ENCODE data around the gene GPATCH11. TPM values are rescaled to one million over a fixed set of nuclear protein-coding genes. Genes with fewer than 3 reads are reported as not detected.

The GPATCH11 gene
- total and polyA plus RNA-seq, 5 donors from 2014 or later = 9.6 to 11.3 (median 10.4) TPM

DNA sequence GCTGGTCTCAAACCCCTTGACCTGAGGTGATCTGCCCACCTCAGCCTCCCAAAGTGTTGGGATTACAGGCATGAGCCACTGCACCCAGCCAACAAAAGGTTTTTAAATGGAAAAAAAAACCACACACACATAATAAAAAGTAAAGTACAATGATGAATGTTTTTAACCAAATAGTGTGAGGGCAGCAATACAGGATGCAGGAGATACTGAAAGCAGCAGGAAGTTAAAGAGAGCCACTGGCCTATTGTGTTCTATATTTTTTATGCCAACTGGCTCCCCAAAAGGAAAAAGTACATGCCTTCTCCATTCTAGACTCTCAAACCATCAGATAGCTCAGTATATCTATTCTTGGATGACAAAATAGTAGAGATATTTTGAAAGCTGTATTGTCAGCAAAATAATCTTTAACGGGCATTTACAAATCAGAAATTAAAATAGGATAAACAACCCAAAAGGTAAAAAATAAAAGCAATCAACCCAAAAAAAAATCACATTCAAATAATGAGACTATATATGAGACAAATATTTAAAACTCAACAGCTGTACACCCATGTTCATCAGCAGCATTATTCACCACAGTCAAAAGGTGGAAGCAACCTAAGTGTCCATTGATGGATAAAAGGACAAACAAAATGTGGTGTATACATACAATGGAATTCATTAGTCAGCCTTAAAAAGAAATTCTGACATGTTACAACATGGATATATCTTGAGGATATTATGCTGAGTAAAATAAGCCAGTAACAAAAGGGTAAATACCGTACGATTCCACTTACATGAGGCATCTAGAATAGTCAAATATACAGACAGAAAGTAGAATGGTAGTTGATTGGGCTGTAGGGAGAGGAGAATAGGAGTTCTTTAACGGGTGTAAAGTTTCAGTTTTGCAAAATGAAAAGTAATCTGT lies 26.2 kb downstream of the GPATCH11 start:
- Mint-ChIP-seq H3K27me3 (no peaks in the 10 kb centered on the region), H3K4me3 (no peak overlapping the region), H3K9me3 (no peaks in the 10 kb centered on the region), H3K27ac (peak overlapping the region in 1 of 3 donors; percentile 0), H3K4me1 (no peaks in the 10 kb centered on the region), H3K36me3 (peaks cover 37% of the 10 kb centered on the region)
- Histone ChIP-seq H3K4me1 (ENCODE audit: control insufficient read depth, insufficient read depth, low read length, poor library complexity, severe bottlenecking) (no peaks in the 10 kb centered on the region), H3K4me3 (ENCODE audit: low read depth, low read length) (no peak overlapping the region), H3K36me3 (ENCODE audit: control insufficient read depth, insufficient read depth, low read length) (peaks cover 53% of the 10 kb centered on the region), H3K9me3 (ENCODE audit: control insufficient read depth in 2 of 2, low read length in 2 of 2) (no peaks in the 10 kb centered on the region), H3K27ac (ENCODE audit: insufficient read depth, low read length, poor library complexity, severe bottlenecking) (no peak overlapping the region), H3K27me3 (ENCODE audit: control insufficient read depth, insufficient read depth, low read length) (no peaks in the 10 kb centered on the region)
- DNase-seq = no peak
- no peak for ATAC-seq (ENCODE audit: low read depth in 2 of 2)

- Histone ChIP-seq H3K36me3 (ENCODE audit: control insufficient read depth, insufficient read depth, low read length) (peaks cover 48% of the 10 kb centered on the region), H3K4me3 (ENCODE audit: low read depth, low read length) (no peak overlapping the region), H3K9me3 (ENCODE audit: control insufficient read depth in 2 of 2, low read length in 2 of 2) (no peaks in the 10 kb centered on the region), H3K4me1 (ENCODE audit: control insufficient read depth, insufficient read depth, low read length, poor library complexity, severe bottlenecking) (no peaks in the 10 kb centered on the region), H3K27me3 (ENCODE audit: control insufficient read depth, insufficient read depth, low read length) (no peaks in the 10 kb centered on the region), H3K27ac (ENCODE audit: insufficient read depth, low read length, poor library complexity, severe bottlenecking) (no peak overlapping the region)
- Mint-ChIP-seq H3K27me3 (no peaks in the 10 kb centered on the region), H3K36me3 (peaks cover 37% of the 10 kb centered on the region), H3K4me1 (peaks cover 0 to 6% (median 3%) of the 10 kb centered on the region in 4 donors), H3K27ac (no peak overlapping the region), H3K9me3 (no peaks in the 10 kb centered on the region), H3K4me3 (no peak overlapping the region)
- ATAC-seq (ENCODE audit: low read depth in 2 of 2) (no peak), DNase-seq (no peak)
Measured at GRCh38 chr2:37111958-37112357, 27.6 kb downstream of the GPATCH11 start.

DNA sequence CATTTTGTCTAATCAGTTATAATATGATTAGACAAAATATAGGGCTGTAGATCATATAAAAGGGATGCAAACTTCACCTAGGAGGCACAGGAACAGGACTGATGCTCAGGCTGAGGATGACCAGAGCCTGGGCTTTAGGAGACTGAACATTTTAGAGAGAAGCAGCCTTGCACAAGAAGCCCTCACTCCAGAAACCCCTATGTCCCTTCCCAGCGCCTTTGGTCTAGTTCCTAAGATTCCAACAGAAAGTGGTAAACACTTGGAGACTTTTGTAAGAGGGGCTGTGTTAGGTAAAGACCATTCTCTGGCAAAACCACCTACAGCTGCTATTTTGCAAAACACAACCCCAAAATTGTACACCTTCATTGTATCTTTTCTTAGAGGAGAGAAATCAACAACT lies 33.2 kb downstream of the GPATCH11 start:
- ATAC-seq (ENCODE audit: low read depth in 2 of 2) (no peak), DNase-seq (no peak)
- no peaks in the 10 kb centered on the region for H3K4me1 ChIP-seq (ENCODE audit: control insufficient read depth, insufficient read depth, low read length, poor library complexity, severe bottlenecking)
- Mint-ChIP-seq H3K36me3 (peaks cover 35% of the 10 kb centered on the region), H3K9me3 (no peaks in the 10 kb centered on the region), H3K4me1 (peaks cover 0 to 10% (median 3%) of the 10 kb centered on the region in 4 donors), H3K4me3 (no peak overlapping the region), H3K27me3 (no peaks in the 10 kb centered on the region), H3K27ac (peak overlapping the region in 1 of 3 donors; percentile 29)
- no peaks in the 10 kb centered on the region for H3K9me3 ChIP-seq (ENCODE audit: control insufficient read depth in 2 of 2, low read length in 2 of 2)
- H3K27ac ChIP-seq (ENCODE audit: insufficient read depth, low read length, poor library complexity, severe bottlenecking) = no peak overlapping the region
- no peaks in the 10 kb centered on the region for H3K27me3 ChIP-seq (ENCODE audit: control insufficient read depth, insufficient read depth, low read length)
- no peak overlapping the region for H3K4me3 ChIP-seq (ENCODE audit: low read depth, low read length)
- H3K36me3 ChIP-seq (ENCODE audit: control insufficient read depth, insufficient read depth, low read length) = peaks cover 48% of the 10 kb centered on the region

GRCh38 chr2:37119157-37119556 lies 34.8 kb downstream of the GPATCH11 start:
- peaks cover 35% of the 10 kb centered on the region for H3K36me3 Mint-ChIP-seq

DNA sequence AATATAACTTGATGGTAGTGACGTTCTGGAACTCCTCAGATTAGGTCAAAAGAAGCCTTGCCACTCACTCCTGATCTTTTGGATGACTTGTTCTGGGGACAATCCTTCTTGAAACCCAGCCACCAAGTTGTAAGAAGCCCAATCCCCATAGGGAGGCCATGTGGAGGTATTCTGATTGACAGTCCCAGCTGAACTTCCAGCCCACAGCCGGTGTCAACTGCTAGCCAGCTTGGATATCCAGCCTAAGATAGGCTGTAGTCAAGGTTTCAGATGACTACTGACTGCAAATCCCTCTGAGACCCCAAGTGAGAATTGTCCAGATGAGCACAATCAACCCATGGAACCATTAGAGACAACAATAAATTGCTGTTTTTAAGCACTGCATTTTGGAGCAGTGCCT lies 41.1 kb downstream of the GPATCH11 start:
- Histone ChIP-seq H3K4me3 (ENCODE audit: low read depth, low read length) (no peak overlapping the region), H3K27ac (ENCODE audit: insufficient read depth, low read length, poor library complexity, severe bottlenecking) (no peak overlapping the region), H3K27me3 (ENCODE audit: control insufficient read depth, insufficient read depth, low read length) (no peaks in the 10 kb centered on the region), H3K4me1 (ENCODE audit: control insufficient read depth, insufficient read depth, low read length, poor library complexity, severe bottlenecking) (no peaks in the 10 kb centered on the region), H3K36me3 (ENCODE audit: control insufficient read depth, insufficient read depth, low read length) (peaks cover 42% of the 10 kb centered on the region), H3K9me3 (ENCODE audit: control insufficient read depth in 2 of 2, low read length in 2 of 2) (no peaks in the 10 kb centered on the region)
- Mint-ChIP-seq H3K27me3 (no peaks in the 10 kb centered on the region), H3K4me1 (peaks cover 0 to 17% (median 0%) of the 10 kb centered on the region in 4 donors), H3K4me3 (no peak overlapping the region), H3K27ac (no peak overlapping the region), H3K36me3 (peaks cover 50% of the 10 kb centered on the region), H3K9me3 (peaks cover 0 to 2% (median 0%) of the 10 kb centered on the region in 7 donors)
- no peak for ATAC-seq (ENCODE audit: low read depth in 2 of 2)
- DNase-seq = no peak

More at GRCh38 chr2:37119157-37119556, 34.8 kb downstream of the GPATCH11 start:
- no peaks in the 10 kb centered on the region for H3K27me3 Mint-ChIP-seq
- no peak for DNase-seq
- no peak for ATAC-seq (ENCODE audit: low read depth in 2 of 2)
- Histone ChIP-seq H3K4me1 (ENCODE audit: control insufficient read depth, insufficient read depth, low read length, poor library complexity, severe bottlenecking) (no peaks in the 10 kb centered on the region), H3K4me3 (ENCODE audit: low read depth, low read length) (no peak overlapping the region), H3K27ac (ENCODE audit: insufficient read depth, low read length, poor library complexity, severe bottlenecking) (no peak overlapping the region), H3K9me3 (ENCODE audit: control insufficient read depth in 2 of 2, low read length in 2 of 2) (no peaks in the 10 kb centered on the region), H3K27me3 (ENCODE audit: control insufficient read depth, insufficient read depth, low read length) (no peaks in the 10 kb centered on the region), H3K36me3 (ENCODE audit: control insufficient read depth, insufficient read depth, low read length) (peaks cover 44% of the 10 kb centered on the region)
- no peaks in the 10 kb centered on the region for H3K9me3 Mint-ChIP-seq
- peaks cover 0 to 10% (median 3%) of the 10 kb centered on the region in 4 donors for H3K4me1 Mint-ChIP-seq
- peak overlapping the region in 1 of 3 donors; percentile 75 for H3K27ac Mint-ChIP-seq
- no peak overlapping the region for H3K4me3 Mint-ChIP-seq

GRCh38 chr2:37132914-37133313 lies 48.6 kb downstream of the GPATCH11 start:
- DNase-seq (no peak), ATAC-seq (ENCODE audit: low read depth in 2 of 2) (no peak)
- Histone ChIP-seq H3K36me3 (ENCODE audit: control insufficient read depth, insufficient read depth, low read length) (peaks cover 81% of the 10 kb centered on the region), H3K27me3 (ENCODE audit: control insufficient read depth, insufficient read depth, low read length) (no peaks in the 10 kb centered on the region), H3K27ac (ENCODE audit: insufficient read depth, low read length, poor library complexity, severe bottlenecking) (no peak overlapping the region), H3K4me1 (ENCODE audit: control insufficient read depth, insufficient read depth, low read length, poor library complexity, severe bottlenecking) (no peaks in the 10 kb centered on the region), H3K4me3 (ENCODE audit: low read depth, low read length) (no peak overlapping the region), H3K9me3 (ENCODE audit: control insufficient read depth in 2 of 2, low read length in 2 of 2) (no peaks in the 10 kb centered on the region)
- Mint-ChIP-seq H3K4me1 (peaks cover 0 to 21% (median 6%) of the 10 kb centered on the region in 4 donors), H3K4me3 (no peak overlapping the region), H3K27ac (no peak overlapping the region), H3K27me3 (no peaks in the 10 kb centered on the region), H3K9me3 (peaks cover 0 to 7% (median 0%) of the 10 kb centered on the region in 7 donors), H3K36me3 (peaks cover 58% of the 10 kb centered on the region)

DNA sequence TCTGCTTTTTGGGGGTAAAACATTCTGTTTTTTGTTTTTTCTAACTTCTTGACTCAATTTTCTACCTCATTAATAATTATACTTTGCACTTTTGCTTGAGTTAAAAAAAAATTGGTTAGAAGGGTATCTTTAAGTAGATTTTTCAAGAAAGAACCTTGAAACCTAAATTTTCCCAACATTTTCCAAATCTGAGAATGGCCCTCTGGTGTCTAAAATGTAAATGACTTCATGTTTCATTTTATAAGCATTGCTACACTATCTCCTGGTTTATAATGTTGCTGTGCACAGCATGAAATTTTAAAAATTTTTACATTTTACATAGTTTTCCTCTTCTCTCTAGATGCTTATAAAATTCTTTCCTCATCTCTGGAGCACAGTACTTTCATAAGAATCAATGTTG lies 58.2 kb downstream of the GPATCH11 start:
- peaks cover 60% of the 10 kb centered on the region for H3K36me3 ChIP-seq (ENCODE audit: control insufficient read depth, insufficient read depth, low read length)

More for the DNA sequence above, 58.2 kb downstream of the GPATCH11 start:
- Histone ChIP-seq H3K4me1 (ENCODE audit: control insufficient read depth, insufficient read depth, low read length, poor library complexity, severe bottlenecking) (no peaks in the 10 kb centered on the region), H3K4me3 (ENCODE audit: low read depth, low read length) (no peak overlapping the region), H3K9me3 (ENCODE audit: control insufficient read depth in 2 of 2, low read length in 2 of 2) (no peaks in the 10 kb centered on the region), H3K27me3 (ENCODE audit: control insufficient read depth, insufficient read depth, low read length) (no peaks in the 10 kb centered on the region), H3K27ac (ENCODE audit: insufficient read depth, low read length, poor library complexity, severe bottlenecking) (no peak overlapping the region)
- Mint-ChIP-seq H3K4me1 (peaks cover 0 to 9% (median 3%) of the 10 kb centered on the region in 4 donors), H3K27me3 (no peaks in the 10 kb centered on the region), H3K36me3 (peaks cover 30% of the 10 kb centered on the region), H3K4me3 (no peak overlapping the region), H3K9me3 (no peaks in the 10 kb centered on the region), H3K27ac (no peak overlapping the region)
- DNase-seq = no peak
- ATAC-seq (ENCODE audit: low read depth in 2 of 2) = no peak

Data from CD4-positive, CD25-positive, alpha-beta regulatory T cell (primary cell).